Omental fat pad (tissue), 4 donors: ENCODE measurements around the gene NKD1. TPM values are rescaled to one million over a fixed set of nuclear protein-coding genes. Genes with fewer than 3 reads are reported as not detected.

Experiments
- ATAC-seq: fragments of 150-250 bp; one replicate; pipeline ENCODE4 v1.9.1; 2016; ENCODE audit warnings: mild to moderate bottlenecking, moderate library complexity; ENCODE audit not compliant: low FRiP score
- DNase-seq: peaks from one replicate; pipeline ENCODE4 v3.0.0-alpha.2; 2019; ENCODE audit warnings: low spot score
- total RNA-seq, 4 donors: library from RNA; depleted of rRNA; stranded (reverse); fragments of >200 nt; gene quantifications; one replicate each; pipeline ENCODE4 v1.1.0, GENCODE V29; 2016
- TF ChIP-seq, protein P1 (sequence below), 3 donors: fragments of 450-650 bp; IDR thresholded peaks; one replicate each; pipeline ENCODE4 v1.5.1; 2016 to 2017; ENCODE audit warnings: antibody characterized with exemption in 3 of 3, mild to moderate bottlenecking in 3 of 3, moderate library complexity in 2 of 3

Gene NKD1
- total RNA-seq, 4 donors from 2014 or later: 2.2 to 11.6 (median 3.1) TPM

DNA sequence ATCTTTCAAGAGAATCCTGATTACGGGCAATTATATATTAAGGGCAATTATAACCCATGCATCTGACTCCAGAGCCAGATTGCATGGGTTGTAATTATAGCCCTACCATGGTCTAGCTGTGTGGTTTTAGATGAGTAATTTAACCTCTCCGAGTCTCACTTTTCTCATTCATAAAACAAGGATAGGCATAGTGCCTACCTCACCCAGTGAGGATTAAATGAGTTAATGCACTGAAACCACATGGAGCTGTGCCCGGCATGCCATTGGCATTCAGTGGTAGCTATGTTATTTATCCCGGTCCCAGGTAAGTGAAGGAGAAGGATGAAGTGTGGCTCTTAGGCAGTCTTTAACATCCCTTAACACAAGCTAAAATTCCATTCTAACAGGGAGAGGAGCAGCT lies 126.6 kb downstream of the NKD1 start:
- ATAC-seq: no peak
- TF ChIP-seq, protein P1, sequence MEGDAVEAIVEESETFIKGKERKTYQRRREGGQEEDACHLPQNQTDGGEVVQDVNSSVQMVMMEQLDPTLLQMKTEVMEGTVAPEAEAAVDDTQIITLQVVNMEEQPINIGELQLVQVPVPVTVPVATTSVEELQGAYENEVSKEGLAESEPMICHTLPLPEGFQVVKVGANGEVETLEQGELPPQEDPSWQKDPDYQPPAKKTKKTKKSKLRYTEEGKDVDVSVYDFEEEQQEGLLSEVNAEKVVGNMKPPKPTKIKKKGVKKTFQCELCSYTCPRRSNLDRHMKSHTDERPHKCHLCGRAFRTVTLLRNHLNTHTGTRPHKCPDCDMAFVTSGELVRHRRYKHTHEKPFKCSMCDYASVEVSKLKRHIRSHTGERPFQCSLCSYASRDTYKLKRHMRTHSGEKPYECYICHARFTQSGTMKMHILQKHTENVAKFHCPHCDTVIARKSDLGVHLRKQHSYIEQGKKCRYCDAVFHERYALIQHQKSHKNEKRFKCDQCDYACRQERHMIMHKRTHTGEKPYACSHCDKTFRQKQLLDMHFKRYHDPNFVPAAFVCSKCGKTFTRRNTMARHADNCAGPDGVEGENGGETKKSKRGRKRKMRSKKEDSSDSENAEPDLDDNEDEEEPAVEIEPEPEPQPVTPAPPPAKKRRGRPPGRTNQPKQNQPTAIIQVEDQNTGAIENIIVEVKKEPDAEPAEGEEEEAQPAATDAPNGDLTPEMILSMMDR (IDR thresholded peaks at IDR 0.05): no peak
- no peak for DNase-seq

DNA sequence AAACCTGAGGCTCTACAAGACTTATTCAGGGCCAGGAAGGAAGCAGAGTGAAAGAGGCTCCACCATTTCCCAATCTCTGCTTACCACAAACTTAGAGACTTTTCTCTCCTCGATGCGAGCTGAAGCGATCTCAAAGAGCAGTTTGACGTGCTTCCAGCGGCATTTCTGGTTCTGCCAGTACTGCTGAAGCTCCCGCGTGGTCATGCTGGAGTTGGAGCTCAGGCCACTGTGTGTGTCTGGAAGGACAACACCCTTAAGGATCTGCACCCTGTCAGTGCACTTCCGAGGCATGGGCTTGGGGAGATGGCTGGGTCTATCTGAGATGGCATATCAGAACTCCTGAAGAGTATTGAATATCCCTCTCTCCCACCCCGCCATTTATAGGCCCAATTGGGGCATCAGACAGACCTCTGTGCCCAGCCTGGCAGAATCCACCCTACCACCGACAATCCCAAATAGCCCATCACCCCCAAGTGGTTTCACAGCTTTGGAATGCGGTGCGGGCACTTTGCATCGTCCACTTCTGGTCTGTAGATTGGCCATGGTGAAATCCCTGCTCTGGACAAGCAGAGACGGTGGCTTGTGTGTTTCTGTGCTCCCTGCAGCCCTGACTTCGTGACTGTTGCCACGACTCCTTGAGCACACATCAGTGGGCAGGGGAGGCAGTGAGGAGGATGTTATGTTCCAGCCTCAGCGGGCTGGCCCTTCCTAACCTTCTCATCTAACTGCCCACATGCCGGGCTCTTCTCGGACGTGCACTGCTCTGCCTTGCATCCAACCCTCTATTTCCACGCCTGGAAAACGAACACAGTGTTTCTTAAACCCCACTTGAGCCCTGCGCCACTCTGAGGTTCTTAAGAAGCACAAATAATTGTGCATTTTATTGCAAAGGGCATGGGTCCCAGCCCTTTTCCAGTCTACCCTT lies 127.8 kb downstream of the NKD1 start:
- DNase-seq: no peak
- ATAC-seq: no peak

DNA sequence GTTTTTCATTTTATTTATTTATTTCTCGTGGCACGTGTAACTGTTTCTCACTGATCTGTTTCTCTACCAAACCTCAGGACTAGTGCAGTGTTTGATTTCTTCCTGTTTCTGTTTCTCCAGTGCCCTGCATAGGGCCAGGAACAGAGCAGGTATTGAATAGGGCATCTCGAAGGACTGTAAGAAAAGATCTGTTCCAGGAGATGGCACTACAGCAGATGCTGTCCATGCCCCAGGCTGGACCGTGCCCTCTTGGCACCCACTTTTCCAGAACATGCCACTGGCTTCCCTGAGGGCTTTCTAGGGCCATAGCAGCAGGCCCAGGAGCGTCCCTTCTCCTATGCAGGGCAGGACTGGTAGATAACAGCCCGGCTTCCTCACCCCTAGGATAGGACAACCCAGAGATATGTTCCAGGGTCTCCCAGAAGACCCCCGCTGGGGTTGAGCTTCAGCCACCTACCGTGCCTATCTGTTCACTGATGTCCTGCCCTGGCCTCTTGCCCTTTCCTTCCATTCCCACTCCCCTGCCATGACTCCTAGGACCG lies 128.6 kb downstream of the NKD1 start:
- DNase-seq (no peak), ATAC-seq (no peak)
- TF ChIP-seq, protein P1 (IDR thresholded peaks at IDR 0.05): no peak

More for the DNA sequence above, 127.8 kb downstream of the NKD1 start:
- TF ChIP-seq, protein P1 (IDR thresholded peaks at IDR 0.05): no peak

DNA sequence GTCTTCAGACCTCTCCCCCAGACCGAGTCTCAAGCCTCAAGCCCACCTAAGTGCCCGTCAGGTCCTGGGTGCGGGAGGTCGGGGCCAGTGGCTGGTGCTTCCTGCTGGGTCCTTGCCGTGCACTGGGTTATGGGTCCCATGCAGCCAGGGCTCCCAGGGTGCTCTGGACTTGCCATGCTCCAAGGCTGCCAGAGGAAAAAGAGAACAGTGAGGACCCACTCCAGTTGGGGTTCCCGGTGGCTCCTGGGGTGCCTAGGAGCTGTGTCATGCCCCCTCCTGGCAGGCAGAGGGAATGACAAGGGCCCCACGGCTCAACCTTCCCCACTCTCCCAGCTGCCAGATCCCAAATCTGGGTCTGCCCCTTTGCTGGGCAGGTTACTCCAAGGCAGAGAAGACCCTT lies 129.2 kb downstream of the NKD1 start:
- DNase-seq: no peak
- TF ChIP-seq, protein P1 (IDR thresholded peaks at IDR 0.05): no peak
- ATAC-seq: no peak

DNA sequence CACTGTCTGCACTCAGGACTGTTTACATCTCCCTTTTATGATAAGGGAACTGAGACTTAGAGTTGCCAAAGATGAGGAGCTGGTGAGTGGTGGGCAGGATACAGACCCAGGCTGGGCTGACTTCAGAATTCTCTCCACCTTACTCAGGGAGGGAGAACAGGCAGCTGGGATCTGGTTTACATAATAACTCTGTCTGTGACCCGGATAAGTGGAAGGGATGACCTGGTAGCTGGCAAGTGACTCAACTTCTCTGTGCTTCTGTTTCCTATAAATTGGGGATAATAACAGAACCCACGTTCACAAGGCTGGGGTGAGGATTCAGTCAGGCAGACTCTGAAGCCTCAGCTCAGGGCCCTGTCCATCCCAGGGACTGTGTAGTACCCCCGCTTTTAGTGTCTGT lies 130.3 kb downstream of the NKD1 start:
- ATAC-seq: no peak
- DNase-seq: no peak
- TF ChIP-seq, protein P1 (IDR thresholded peaks at IDR 0.05): no peak

DNA sequence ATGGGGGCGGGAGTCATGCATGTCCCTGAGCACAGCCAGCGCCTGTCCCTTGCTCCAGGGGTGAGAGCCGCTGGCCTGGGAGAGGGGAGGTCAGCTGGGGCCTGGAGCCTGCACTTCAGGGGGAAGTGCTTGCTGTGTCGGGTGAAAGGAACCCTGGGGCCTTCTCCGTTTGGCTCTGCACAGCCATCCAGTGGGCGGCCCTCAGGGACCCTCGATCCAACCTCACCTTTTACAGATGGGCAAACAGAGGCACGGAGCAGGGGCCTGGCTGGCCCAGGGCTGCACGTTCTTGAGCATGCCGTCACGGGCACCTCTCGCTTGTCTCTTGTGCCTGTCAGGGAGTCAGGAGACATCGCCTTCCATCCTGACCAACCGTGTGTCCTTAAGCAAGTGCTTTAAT lies 131.1 kb downstream of the NKD1 start:
- TF ChIP-seq, protein P1 (IDR thresholded peaks at IDR 0.05): no peak

More for the DNA sequence above, 131.1 kb downstream of the NKD1 start:
- no peak for ATAC-seq
- no peak for DNase-seq
